Measurements from ENCODE around the gene CFAP20. TPM values are rescaled to one million over a fixed set of nuclear protein-coding genes. Genes with fewer than 3 reads are reported as not detected.

Gene CFAP20
- total and polyA plus RNA-seq, 2 of the 13 experiments (the other 11 are each of a cell fraction or from before 2014, with no cell fraction given): 73.1 to 87.4 TPM

DNA sequence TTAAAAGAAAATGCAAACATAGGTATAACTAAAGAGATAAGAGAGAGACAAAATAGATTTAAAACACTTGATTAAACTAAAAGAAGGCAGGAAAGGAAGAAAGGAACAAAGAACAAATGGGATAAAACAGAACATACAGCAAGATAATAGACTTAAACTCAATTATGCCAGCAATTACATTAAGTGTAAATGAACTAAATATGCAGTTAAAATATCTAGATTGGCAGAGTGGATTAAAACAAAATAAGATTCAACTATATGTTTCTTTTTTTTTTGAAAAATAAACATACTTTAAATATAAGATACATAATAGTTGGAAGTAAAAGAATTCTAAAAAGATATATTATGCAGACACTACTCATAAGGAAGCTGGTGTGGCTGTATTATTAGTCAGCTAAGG is 9.7 kb upstream of the CFAP20 start (continued):
- TF ChIP-seq, protein P1, sequence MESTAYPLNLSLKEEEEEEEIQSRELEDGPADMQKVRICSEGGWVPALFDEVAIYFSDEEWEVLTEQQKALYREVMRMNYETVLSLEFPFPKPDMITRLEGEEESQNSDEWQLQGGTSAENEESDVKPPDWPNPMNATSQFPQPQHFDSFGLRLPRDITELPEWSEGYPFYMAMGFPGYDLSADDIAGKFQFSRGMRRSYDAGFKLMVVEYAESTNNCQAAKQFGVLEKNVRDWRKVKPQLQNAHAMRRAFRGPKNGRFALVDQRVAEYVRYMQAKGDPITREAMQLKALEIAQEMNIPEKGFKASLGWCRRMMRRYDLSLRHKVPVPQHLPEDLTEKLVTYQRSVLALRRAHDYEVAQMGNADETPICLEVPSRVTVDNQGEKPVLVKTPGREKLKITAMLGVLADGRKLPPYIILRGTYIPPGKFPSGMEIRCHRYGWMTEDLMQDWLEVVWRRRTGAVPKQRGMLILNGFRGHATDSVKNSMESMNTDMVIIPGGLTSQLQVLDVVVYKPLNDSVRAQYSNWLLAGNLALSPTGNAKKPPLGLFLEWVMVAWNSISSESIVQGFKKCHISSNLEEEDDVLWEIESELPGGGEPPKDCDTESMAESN (CRISPR knock-in tag; conservative IDR thresholded peaks at IDR 0.05): no peak
- TF ChIP-seq, protein P2, sequence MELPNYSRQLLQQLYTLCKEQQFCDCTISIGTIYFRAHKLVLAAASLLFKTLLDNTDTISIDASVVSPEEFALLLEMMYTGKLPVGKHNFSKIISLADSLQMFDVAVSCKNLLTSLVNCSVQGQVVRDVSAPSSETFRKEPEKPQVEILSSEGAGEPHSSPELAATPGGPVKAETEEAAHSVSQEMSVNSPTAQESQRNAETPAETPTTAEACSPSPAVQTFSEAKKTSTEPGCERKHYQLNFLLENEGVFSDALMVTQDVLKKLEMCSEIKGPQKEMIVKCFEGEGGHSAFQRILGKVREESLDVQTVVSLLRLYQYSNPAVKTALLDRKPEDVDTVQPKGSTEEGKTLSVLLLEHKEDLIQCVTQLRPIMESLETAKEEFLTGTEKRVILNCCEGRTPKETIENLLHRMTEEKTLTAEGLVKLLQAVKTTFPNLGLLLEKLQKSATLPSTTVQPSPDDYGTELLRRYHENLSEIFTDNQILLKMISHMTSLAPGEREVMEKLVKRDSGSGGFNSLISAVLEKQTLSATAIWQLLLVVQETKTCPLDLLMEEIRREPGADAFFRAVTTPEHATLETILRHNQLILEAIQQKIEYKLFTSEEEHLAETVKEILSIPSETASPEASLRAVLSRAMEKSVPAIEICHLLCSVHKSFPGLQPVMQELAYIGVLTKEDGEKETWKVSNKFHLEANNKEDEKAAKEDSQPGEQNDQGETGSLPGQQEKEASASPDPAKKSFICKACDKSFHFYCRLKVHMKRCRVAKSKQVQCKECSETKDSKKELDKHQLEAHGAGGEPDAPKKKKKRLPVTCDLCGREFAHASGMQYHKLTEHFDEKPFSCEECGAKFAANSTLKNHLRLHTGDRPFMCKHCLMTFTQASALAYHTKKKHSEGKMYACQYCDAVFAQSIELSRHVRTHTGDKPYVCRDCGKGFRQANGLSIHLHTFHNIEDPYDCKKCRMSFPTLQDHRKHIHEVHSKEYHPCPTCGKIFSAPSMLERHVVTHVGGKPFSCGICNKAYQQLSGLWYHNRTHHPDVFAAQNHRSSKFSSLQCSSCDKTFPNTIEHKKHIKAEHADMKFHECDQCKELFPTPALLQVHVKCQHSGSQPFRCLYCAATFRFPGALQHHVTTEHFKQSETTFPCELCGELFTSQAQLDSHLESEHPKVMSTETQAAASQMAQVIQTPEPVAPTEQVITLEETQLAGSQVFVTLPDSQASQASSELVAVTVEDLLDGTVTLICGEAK (IDR thresholded peaks at IDR 0.05): no peak
- TF ChIP-seq, protein P2 (CRISPR knock-in tag; IDR thresholded peaks at IDR 0.05): no peak
- TF ChIP-seq NR2F2 (IDR thresholded peaks at IDR 0.05; ENCODE audit: borderline replicate concordance, low read depth) (no peak), SOX6 (IDR thresholded peaks at IDR 0.05) (no peak), SOX6 (CRISPR knock-in tag; IDR thresholded peaks at IDR 0.05) (no peak)
- TF ChIP-seq, protein P3, sequence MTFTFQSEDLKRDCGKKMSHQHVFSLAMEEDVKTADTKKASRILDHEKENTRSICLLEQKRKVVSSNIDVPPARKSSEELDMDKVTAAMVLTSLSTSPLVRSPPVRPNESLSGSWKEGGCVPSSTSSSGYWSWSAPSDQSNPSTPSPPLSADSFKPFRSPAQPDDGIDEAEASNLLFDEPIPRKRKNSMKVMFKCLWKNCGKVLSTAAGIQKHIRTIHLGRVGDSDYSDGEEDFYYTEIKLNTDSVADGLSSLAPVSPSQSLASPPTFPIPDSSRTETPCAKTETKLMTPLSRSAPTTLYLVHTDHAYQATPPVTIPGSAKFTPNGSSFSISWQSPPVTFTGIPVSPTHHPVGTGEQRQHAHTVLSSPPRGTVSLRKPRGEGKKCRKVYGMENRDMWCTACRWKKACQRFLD (CRISPR knock-in tag; IDR thresholded peaks at IDR 0.05; ENCODE audit: borderline replicate concordance): no peak
- TF ChIP-seq, protein P4, sequence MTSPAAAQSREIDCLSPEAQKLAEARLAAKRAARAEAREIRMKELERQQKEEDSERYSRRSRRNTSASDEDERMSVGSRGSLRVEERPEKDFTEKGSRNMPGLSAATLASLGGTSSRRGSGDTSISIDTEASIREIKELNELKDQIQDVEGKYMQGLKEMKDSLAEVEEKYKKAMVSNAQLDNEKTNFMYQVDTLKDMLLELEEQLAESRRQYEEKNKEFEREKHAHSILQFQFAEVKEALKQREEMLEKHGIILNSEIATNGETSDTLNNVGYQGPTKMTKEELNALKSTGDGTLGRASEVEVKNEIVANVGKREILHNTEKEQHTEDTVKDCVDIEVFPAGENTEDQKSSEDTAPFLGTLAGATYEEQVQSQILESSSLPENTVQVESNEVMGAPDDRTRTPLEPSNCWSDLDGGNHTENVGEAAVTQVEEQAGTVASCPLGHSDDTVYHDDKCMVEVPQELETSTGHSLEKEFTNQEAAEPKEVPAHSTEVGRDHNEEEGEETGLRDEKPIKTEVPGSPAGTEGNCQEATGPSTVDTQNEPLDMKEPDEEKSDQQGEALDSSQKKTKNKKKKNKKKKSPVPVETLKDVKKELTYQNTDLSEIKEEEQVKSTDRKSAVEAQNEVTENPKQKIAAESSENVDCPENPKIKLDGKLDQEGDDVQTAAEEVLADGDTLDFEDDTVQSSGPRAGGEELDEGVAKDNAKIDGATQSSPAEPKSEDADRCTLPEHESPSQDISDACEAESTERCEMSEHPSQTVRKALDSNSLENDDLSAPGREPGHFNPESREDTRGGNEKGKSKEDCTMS (CRISPR knock-in tag; conservative IDR thresholded peaks at IDR 0.05): no peak

Data from HepG2 (cell line).